Germinal center (tissue), 1 donor: ENCODE measurements around the gene FCHSD2.
"Not testable (repeated sequence)": the region's sequence is repeated elsewhere in the genome, so short reads cannot be mapped to it uniquely, and the experiment has no call there.

Experiments
- DNase-seq: peaks from one replicate; pipeline ENCODE4 v3.0.0; 2012; ENCODE audit warnings: mixed read lengths, low spot score

FCHSD2 gene

DNA sequence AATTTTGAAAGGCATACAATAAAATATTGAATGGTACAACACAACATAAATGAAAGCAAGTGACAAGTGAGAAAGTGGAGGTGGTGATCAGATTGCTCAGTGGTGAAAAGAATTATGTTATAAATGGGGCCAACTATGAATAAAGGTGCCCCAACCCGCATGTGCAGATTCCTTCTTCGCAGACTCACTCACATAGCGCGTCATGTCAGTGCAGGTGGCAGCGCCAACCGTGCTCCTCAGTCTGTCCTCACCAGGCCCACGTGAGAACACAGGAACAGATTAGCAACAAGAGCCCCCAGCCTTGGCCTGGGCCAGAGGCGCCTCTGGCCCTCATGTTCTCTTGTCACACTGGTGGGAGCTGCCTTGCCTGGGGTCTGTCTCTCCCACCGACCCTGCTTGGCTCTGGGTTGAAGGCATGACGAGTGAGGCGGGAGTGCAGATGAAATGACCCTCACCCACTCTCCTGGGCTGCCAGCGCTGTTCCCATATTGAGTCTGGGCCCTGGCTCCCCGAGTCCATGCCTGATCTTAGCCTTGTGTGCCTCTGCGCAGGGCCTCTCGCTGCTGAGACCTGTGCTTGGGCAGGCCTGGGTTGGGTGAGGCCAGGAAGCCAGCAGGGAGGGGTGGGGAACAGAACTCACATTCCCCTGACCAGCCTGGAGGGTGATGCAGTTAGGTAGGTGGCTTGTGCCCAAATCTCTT, 321.5 kb downstream of the FCHSD2 start:
- DNase-seq, result no peak

GRCh38 chr11:72818971-72819370, 323.1 kb downstream of the FCHSD2 start:
- DNase-seq, result no peak

GRCh38 chr11:72817966-72818365, 324.2 kb downstream of the FCHSD2 start:
- no peak for DNase-seq

GRCh38 chr11:72816404-72816990, 325.6 kb downstream of the FCHSD2 start:
- no peak for DNase-seq

DNA sequence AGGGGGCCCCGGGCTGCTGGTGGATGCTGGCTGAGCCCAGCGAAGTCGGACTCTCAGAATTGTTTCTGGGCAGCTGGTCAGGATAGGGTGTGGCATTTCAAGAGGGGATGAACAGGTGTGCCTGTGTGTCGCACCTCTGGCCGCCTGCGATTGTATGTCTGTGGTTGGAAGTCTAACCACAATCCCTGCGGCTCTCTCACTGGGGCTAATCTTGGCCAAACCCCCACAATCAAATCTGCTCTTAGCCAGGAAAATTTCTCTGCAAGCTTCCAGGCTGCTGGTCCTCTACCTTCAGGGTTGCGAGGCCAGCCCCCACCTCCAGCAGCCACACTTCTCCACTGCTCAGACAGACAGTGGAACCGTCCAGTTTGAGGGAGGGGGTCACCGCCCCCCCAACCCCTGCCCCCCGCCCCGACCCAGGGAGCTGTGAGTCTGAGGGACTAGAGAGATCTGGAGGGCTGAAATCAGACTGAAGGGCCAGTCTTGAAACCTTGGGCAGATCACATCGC, 327.0 kb downstream of the FCHSD2 start:
- DNase-seq, result no peak

GRCh38 chr11:72814286-72815109, 327.6 kb downstream of the FCHSD2 start, which contains the start of gene ATG16L2:
TSS of gene ATG16L2 (plus strand) at chr11:72814411. CDS start at chr11:72814446, 35 bp downstream.
- peak; percentile 93 for DNase-seq

DNA sequence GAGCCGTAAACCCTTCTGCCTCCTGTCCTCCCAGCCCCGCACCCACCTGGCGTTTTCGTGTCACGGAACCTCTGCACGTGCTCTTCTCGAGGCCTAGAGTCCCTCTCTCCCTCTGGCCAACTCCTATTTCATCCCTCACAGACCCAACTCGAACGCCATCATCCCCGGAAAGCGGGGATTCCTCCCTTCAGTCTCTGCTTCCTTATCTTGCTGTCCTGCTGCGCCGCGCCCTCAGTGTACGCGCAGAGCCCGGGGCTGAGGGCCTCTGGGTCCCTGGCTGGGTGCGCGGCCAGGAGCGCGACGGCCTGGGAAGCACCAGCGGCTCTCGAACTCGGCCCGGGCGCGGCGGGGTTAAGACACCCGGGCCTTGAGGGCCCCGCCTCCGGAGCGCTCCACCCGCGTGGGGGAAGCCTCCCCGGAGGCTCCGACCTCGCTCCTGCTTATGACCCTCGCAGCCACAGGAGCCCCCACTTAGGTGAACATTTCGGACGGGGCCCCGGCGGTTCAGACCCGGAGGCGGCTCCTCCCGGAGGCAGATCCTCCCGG, 328.3 kb downstream of the FCHSD2 start:
- no peak for DNase-seq

GRCh38 chr11:72812967-72813739, 329.0 kb downstream of the FCHSD2 start:
- peak; percentile 74 for DNase-seq

DNA sequence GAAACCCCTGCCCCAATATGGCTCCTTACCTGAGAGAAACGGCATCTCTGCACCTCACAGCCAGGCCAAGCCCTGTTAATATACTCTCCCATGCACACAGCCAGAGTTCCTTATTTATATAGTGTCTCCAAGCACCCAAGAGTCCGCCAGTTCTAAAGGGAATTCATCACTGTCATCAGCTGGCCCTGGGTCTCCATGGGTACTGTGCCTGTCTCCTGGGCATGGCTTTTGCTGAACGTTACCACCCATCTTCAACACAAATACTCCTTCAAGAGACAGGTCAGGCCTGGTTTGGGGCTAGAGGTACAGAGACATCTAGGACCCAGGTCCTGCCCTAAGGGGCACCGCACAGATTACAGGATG, 329.5 kb downstream of the FCHSD2 start:
- no peak for DNase-seq

- DNase-seq, result not testable (repeated sequence)
Observed at GRCh38 chr11:72811686-72812085, 330.4 kb downstream of the FCHSD2 start.

GRCh38 chr11:72808331-72808798, 333.8 kb downstream of the FCHSD2 start:
- DNase-seq, result no peak

DNA sequence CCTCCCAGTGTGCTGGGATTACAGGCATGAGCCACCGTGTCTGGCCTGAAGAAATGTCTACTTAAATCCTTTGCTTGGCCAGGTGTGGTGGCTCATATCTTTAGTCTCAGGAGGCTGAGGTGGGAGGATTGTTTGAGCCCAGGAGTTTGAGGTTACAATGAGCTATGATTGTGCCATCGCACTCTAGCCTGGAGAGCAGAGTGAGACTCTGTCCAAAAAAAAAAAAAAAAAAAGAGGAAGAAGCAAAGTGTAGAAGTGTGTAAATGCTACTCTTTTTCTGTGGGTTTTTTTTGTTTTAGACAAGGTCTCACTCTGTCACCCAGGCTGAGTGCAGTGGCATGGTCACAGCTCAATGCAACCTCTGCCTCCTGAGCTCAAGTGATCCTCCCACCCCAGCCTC, 334.3 kb downstream of the FCHSD2 start:
- no peak for DNase-seq

DNA sequence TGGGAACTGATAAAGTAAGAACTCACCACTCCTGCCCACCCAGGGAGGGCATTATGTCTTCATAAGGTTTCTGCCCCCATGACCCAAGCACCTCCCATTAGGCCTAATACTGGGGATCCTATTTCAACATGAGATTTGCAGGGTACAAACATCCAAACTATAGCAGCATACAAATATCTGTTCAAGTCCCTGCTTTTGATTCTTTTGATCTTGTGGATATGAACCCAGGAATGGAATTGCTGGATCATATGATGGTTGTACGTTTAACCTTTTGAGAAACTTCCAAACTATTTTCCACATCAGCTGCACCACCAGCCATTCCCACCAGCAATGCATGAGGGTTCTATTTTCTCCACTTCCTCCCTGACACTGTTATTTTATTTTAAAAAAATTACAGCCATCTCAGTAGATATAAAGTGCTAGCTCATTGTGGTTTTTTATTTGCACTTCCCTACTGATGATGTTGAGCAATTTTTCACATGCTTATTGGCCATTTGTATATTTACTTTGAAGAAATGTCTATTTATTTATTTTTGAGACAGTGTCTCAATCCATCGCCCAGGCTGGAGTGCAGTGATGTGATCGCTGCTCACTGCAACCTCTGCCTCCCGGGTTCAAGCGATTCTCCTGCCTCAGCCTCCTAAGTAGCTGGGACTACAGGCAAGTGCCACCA, 335.0 kb downstream of the FCHSD2 start:
- DNase-seq, result no peak

DNA sequence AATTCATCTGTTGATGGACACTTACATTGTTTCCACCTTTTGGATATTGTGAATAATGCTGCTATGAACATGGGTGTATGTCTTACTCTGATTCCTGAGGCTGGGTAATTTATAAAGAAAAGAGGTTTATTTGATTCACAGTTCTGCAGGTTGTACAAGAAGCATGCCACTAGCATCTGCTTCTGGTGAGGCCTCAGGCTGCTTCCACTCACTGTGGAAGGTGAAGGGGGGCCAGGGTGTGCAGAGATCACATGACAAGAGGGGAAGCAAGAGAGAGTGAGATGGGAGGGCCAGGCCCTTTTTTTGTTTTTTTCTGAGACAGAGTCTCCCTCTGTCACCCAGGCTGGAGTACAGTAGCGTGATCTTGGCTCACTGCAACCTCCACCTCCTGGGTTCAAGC, 335.7 kb downstream of the FCHSD2 start:
- DNase-seq, result not testable (repeated sequence)

DNA sequence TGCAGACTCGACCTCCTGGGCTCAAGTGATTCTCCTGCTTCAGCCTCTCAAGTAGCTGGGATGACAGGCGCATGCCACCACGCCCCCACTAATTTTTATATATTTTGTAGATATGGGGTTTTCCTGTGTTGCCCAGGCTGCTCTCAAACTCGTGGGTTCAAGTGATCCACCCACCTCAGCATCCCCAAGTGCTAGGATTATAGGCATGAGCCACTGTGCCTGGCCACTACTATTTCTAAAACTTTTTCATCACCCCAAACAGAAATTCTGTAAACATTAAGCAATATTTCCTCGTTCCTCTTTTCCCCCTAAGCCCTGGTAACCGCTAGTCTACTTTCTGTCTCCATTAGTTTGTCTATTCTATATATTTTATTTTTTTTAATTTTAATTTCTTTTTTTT, 336.9 kb downstream of the FCHSD2 start:
- DNase-seq, result no peak

GRCh38 chr11:72802822-72803221, 339.3 kb downstream of the FCHSD2 start:
- DNase-seq, result no peak

DNA sequence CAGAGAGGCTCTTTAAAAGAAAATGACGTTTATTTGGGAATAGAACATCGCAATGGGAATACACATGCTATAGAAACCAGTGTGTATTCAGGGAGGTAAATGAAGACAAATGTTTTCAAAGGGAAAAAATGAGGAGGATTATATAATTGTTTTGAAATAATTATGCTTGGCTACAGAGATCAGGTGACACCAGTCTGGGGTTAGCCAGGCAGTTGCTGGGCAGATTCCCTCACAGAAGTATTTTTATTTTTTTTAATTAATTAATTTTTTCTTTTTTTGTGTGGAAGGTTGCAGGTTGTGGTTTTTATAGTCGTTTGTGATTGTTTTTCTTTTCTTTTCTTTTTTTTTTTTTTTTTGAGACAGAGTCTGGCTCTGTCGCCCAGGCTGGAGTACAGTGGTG, 342.7 kb downstream of the FCHSD2 start:
- DNase-seq, result no peak

- DNase-seq, result no peak
Observed at GRCh38 chr11:72798361-72798760, 343.8 kb downstream of the FCHSD2 start.

DNA sequence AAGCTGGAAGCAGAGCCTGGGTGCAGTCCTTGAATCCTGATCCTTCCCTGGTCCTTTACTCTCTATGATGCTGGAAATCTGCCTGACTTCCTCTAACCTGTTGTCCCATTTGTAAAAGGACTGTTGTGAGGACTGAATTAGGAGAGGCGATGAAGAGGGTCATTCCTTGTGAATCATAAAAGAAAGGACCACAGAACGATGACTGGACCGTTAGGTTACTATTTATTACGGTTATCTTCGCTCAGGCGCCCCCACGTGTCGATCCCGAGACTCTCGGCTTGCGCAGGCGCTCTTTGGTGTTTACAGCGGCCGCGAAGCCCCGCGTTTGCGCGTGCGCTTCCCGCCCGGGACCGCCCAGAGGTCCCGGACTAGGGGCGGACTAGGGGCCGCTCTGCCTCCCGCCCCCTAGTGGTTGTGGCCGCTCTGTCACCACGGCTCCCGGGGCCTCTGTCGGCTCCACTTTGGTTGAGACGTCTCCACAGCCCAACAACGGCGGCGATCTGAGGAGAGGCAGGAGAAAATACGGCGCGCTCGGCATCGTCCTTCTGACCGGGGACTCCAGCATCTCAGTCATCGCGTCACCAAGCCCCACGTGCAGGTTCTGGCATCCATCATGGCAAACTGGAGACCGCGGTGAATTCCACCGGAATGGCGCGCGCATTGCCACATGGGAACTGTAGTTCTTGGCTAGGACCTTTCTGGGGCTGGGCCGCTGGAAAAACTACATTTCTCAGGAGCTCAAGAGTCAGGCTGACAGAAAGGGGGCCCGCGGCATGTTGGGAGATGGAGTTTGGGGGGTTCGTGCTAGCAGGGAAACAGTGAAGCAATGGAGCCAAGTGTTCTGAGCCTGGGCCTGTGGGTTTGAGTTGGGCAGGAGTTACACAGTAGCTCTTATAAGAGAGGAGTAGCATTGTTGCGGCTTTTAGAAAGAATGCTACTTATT, 348.4 kb downstream of the FCHSD2 start, which contains the start of gene STARD10:
TSS of gene STARD10 (minus strand) at position 623 of the 943 bp plus-strand sequence. CDS start 12,866 bp downstream, outside the sequence.
- peak; percentile 98 for DNase-seq

GRCh38 chr11:72793076-72793424, 349.1 kb downstream of the FCHSD2 start:
- no peak for DNase-seq
